Heart left ventricle (tissue), 16 donors: Measurements from ENCODE around the gene VKORC1L1. TPM values are rescaled to one million over a fixed set of nuclear protein-coding genes. Genes with fewer than 3 reads are reported as not detected.

Experiments
- ATAC-seq, 4 donors: fragments of 200-7000 bp; cut with Tn5 transposase; one replicate each; pipeline ENCODE4 v1.9.1; 2020 to 2022; ENCODE audit warnings: moderate library complexity in 4 of 4, mild to moderate bottlenecking in 3 of 4, moderate number of reproducible peaks in 1 of 4
- DNase-seq, 5 donors: peaks; one replicate each; pipeline ENCODE4 v3.0.0-alpha.2; 2020
- H3K27ac ChIP-seq, 12 donors: fragments of 200-600 bp; sonication (generic) in 4 of 12; one replicate each; pipeline versions ENCODE4 v1.5.0 to v1.8.0; 2016 to 2022; ENCODE audit warnings: mild to moderate bottlenecking in 2 of 12
- H3K27me3 ChIP-seq, 9 donors: fragments of 200-600 bp; sonication (generic) in 2 of 9; one replicate each; pipeline versions ENCODE4 v1.5.1 to v1.8.0; 2016 to 2022; ENCODE audit warnings: mild to moderate bottlenecking in 3 of 9
- H3K36me3 ChIP-seq, 9 donors: fragments of 200-600 bp; sonication (generic) in 2 of 9; one replicate each; pipeline versions ENCODE4 v1.5.0 to v1.8.0; 2018 to 2022; ENCODE audit warnings: mild to moderate bottlenecking in 2 of 9
- H3K4me1 ChIP-seq, 12 donors: fragments of 200-600 bp; sonication (generic) in 4 of 12; one replicate each; pipeline versions ENCODE4 v1.5.0 to v1.8.0; 2016 to 2022; ENCODE audit warnings: mild to moderate bottlenecking in 3 of 12
- H3K4me3 ChIP-seq, 12 donors: fragments of 200-600 bp; sonication (generic) in 4 of 12; one replicate each; pipeline versions ENCODE4 v1.5.0 to v1.8.0; 2017 to 2022; ENCODE audit warnings: mild to moderate bottlenecking in 9 of 12, moderate library complexity in 4 of 12
- H3K9me3 ChIP-seq, 12 donors: fragments of 200-600 bp; sonication (generic) in 4 of 12; one replicate each; pipeline versions ENCODE4 v1.5.0 to v1.8.0; 2016 to 2022; ENCODE audit warnings: mild to moderate bottlenecking in 1 of 12
- POLR2A ChIP-seq, 2 donors: fragments of 450-650 bp; IDR thresholded peaks; one replicate each; pipeline ENCODE4 v1.6.1; 2017; ENCODE audit warnings: antibody characterized with exemption in 2 of 2, mild to moderate bottlenecking in 2 of 2, moderate library complexity in 2 of 2
- WGBS, 4 donors: extraction: QIAGEN DNeasy Blood & Tissue Kit in 2 of 4; methylation state at CpG; one replicate each; pipeline versions ENCODE4 v1.1.5 to v1.1.7; 2013 to 2018; 5-methylcytosine and 5-hydroxymethylcytosine counted together
- intact Hi-C, 10 donors: fragments of 100-400 bp; cut with DNase I; formaldehyde crosslinking; loops; one replicate each; pipeline versions ENCODE4 v1.11.1 to v1.14.2; 2022
- polyA plus RNA-seq, 2 donors: library from polyadenylated mRNA; stranded (reverse); fragments of 200-250 nt; gene quantifications; one replicate each; pipeline ENCODE4 v1.2.3, GENCODE V29; 2013
- total RNA-seq, 9 donors: library from RNA; depleted of rRNA in 2 of 9; stranded (reverse); fragments of >200 nt in 2 of 9; fragmentation: NEBNext Ultra II Directional in 3 of 9; extraction: Animal tissue kit (Norgen Biotek cat#: 25700) in 3 of 9; gene quantifications; one replicate each; pipeline versions ENCODE4 v1.1.0 to v1.2.4, GENCODE V29; 2016 to 2023
- TF ChIP-seq, protein P1 (sequence below), 12 donors: fragments of 200-600 bp; sonication (generic) in 4 of 12; IDR thresholded peaks; one replicate each; pipeline versions ENCODE4 v1.5.0 to v1.8.0; 2018 to 2022; ENCODE audit warnings: antibody characterized with exemption in 12 of 12, mild to moderate bottlenecking in 5 of 12
- donor health status: ischemic (EF 13 %, LVEDD 7.1; RV severe dilation, severe dysfunction).
- donor health status: healthy with polysubstance abuse.
- donor health status: DM: no; HTN: yes; CAD: no.
- donor health status: DM: no; HTN: no; CAD: no.
- donor health status: ischemic (EF 25% LVEDD 6.9; RV normal size, moderate dysfunction).
- donor health status: ischemic (EF 25% LVEDD 5.7; RV mildly dilated, moderate dysfunction).
- donor health status: healthy.
- donor health status: DM: yes; HTN: yes; CAD: no.
- donor health status: ischemic (EF 35%, LVEDD 5.7; RV mildly dilated, moderate dysfunction).
- donor health status: nonischemic (EF 11% LVEDD 7.7; RV severe dilation, severe dysfunction).
- donor health status: DM: yes; HTN: yes; CAD: no.
- donor health status: PGD.
- donor health status: ischemic (EF 29% LVEDD 5.4; RV normal size, mild dysfunction).
- donor health status: nonischemic (EF 23%, LVEDD 6.1; RV moderate dilation, normal function).

The VKORC1L1 gene
- total and polyA plus RNA-seq, 11 donors, result 5.0 to 24.9 (median 18.6) TPM

- no peak for DNase-seq
- no peak for ATAC-seq
- no peak overlapping the region for H3K4me3 ChIP-seq
- WGBS, 4 donors, result 91 to 97% (median 94%) methylated on average over 26 of the region's 26 CpGs
- no peak for TF ChIP-seq POLR2A (IDR thresholded peaks at IDR 0.05)
- TF ChIP-seq, protein P1, sequence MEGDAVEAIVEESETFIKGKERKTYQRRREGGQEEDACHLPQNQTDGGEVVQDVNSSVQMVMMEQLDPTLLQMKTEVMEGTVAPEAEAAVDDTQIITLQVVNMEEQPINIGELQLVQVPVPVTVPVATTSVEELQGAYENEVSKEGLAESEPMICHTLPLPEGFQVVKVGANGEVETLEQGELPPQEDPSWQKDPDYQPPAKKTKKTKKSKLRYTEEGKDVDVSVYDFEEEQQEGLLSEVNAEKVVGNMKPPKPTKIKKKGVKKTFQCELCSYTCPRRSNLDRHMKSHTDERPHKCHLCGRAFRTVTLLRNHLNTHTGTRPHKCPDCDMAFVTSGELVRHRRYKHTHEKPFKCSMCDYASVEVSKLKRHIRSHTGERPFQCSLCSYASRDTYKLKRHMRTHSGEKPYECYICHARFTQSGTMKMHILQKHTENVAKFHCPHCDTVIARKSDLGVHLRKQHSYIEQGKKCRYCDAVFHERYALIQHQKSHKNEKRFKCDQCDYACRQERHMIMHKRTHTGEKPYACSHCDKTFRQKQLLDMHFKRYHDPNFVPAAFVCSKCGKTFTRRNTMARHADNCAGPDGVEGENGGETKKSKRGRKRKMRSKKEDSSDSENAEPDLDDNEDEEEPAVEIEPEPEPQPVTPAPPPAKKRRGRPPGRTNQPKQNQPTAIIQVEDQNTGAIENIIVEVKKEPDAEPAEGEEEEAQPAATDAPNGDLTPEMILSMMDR (IDR thresholded peaks at IDR 0.05), result no peak
- H3K36me3 ChIP-seq, result peaks cover 0 to 100% (median 98%) of the 10 kb centered on the region in 9 donors
- intact Hi-C loops, result no loop called here
- no peak overlapping the region for H3K27ac ChIP-seq
- H3K4me1 ChIP-seq, result no peaks in the 10 kb centered on the region
- no peaks in the 10 kb centered on the region for H3K27me3 ChIP-seq
- H3K9me3 ChIP-seq, result no peaks in the 10 kb centered on the region
Measured at GRCh38 chr7:65968256-65969185, 95.6 kb downstream of the VKORC1L1 start.

GRCh38 chr7:65971021-65971420 lies 98.1 kb downstream of the VKORC1L1 start:
- intact Hi-C loops, result no loop called here
- TF ChIP-seq POLR2A (IDR thresholded peaks at IDR 0.05), result no peak
- TF ChIP-seq, protein P1 (IDR thresholded peaks at IDR 0.05), result no peak

DNA sequence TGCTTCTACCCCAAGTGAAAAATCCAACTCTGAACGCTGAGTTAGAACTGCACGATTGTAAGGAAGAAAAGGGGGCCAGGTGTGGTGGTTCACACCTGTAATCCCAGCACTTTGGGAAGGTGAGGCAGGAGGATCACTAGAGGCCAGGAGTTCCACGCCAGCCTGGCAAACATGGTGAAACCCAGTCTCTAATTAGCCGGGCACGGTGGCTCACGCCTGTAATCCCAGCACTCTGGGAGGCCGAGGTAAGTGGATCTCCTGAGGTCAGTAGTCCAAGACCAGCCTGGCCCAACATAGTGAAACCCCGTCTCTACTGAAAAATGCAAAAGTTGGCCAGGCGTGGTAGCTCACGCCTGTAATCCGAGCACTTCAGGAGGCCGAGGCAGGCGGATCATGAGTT lies 100.1 kb downstream of the VKORC1L1 start:
- intact Hi-C loops, result no loop called here
- Histone ChIP-seq H3K4me3 (no peak overlapping the region), H3K36me3 (peaks cover 0 to 99% (median 90%) of the 10 kb centered on the region in 9 donors), H3K4me1 (no peaks in the 10 kb centered on the region), H3K27ac (no peak overlapping the region), H3K27me3 (no peaks in the 10 kb centered on the region), H3K9me3 (no peaks in the 10 kb centered on the region)
- DNase-seq (no peak), ATAC-seq (no peak)
- 97 to 99% (median 97%) methylated on average over 13 of the region's 13 CpGs for WGBS, 4 donors
- TF ChIP-seq, protein P1 (IDR thresholded peaks at IDR 0.05), result no peak
- TF ChIP-seq POLR2A (IDR thresholded peaks at IDR 0.05), result no peak

More at GRCh38 chr7:65971021-65971420, 98.1 kb downstream of the VKORC1L1 start:
- 91 to 99% (median 96%) methylated on average over 8 of the region's 8 CpGs for WGBS, 4 donors
- Histone ChIP-seq H3K36me3 (peaks cover 0 to 100% (median 98%) of the 10 kb centered on the region in 9 donors), H3K4me1 (no peaks in the 10 kb centered on the region), H3K9me3 (no peaks in the 10 kb centered on the region), H3K27ac (no peak overlapping the region), H3K4me3 (no peak overlapping the region), H3K27me3 (no peaks in the 10 kb centered on the region)
- DNase-seq (no peak), ATAC-seq (no peak)

DNA sequence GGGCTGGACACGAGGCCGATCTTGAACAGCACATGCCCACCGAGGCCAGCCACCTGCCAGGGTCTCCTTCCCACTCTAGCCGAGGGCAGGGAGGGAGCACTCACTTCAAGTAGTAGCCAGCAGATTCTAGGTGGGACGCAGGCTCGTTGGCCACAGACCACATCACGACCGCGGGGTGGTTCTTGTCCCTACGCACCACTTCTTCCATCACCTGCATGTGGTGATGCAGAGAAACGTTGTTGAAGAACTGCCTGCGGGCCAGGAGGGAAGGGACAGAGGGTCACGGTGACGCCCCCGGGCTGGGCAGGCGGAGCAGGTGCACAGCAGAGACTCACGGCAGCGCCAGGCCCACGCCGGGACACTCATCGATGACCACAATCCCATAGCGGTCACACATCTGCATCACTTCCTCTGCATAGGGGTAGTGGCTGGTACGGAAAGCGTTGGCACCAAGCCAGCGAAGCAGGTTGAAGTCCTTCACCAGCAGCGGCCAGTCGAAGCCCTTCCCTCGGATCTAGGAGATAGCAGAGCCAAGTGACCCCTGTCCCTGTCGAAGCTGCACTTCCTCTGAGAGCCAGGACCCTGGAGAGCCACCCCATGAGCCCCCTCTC lies 101.4 kb downstream of the VKORC1L1 start:
- TF ChIP-seq POLR2A (IDR thresholded peaks at IDR 0.05), result no peak
- TF ChIP-seq, protein P1 (IDR thresholded peaks at IDR 0.05), result no peak
- Histone ChIP-seq H3K4me1 (no peaks in the 10 kb centered on the region), H3K9me3 (no peaks in the 10 kb centered on the region), H3K27ac (no peak overlapping the region), H3K4me3 (no peak overlapping the region), H3K36me3 (peaks cover 0 to 91% (median 82%) of the 10 kb centered on the region in 9 donors), H3K27me3 (no peaks in the 10 kb centered on the region)
- intact Hi-C loops, result no loop called here
- 88 to 91% (median 90%) methylated on average over 19 to 29 of the region's 29 CpGs for WGBS, 4 donors
- ATAC-seq (peak in 1 of 4 donors; percentile 19), DNase-seq (no peak)
